ENCODE results near the gene MEGF9. TPM values are rescaled to one million over a fixed set of nuclear protein-coding genes. Genes with fewer than 3 reads are reported as not detected.
A peak's percentile ranks its signal among the peaks of the same experiment; 100 is the strongest.

MEGF9 gene
- total RNA-seq = 100 to 1,000 TPM in 3 of 4 donors, 10 to 100 TPM in 1; 65.2 to 194 (median 138) TPM

- intact Hi-C loops (cut with DNase I) = no loop called here
- no peaks in the 10 kb centered on the region for H3K9me3 ChIP-seq
- no peaks in the 10 kb centered on the region for H3K36me3 ChIP-seq
- peak within 1 kb of the TSS; percentile 77 to 87 (median 81) for H3K4me3 ChIP-seq (replicated peaks in 1 of 3)
- 0% methylated on average over 19 to 28 of the region's 102 CpGs for WGBS, 2 donors
- peak within 1 kb of the TSS; percentile 67 to 91 (median 91) for H3K27ac ChIP-seq
- no peak for TF ChIP-seq CTCF (IDR thresholded peaks at IDR 0.05)
- peak; percentile 62 to 99 for TF ChIP-seq POLR2A (IDR thresholded peaks at IDR 0.05)
- peak; percentile 99 for DNase-seq
- peaks cover 14 to 25% of the 10 kb centered on the region in 2 donors for H3K4me1 ChIP-seq
- no peaks in the 10 kb centered on the region for H3K27me3 ChIP-seq
Measured at GRCh38 chr9:120714088-120714845, at the start of gene MEGF9. Gene MEGF9 (minus strand): TSS chr9:120714470. CDS start chr9:120714358, 112 bp downstream.

GRCh38 chr9:120761006-120761405, 46.7 kb upstream of the MEGF9 start:
- Histone ChIP-seq H3K4me3 (replicated peaks in 1 of 3) (no peak overlapping the region), H3K36me3 (peaks cover 12 to 13% of the 10 kb centered on the region in 2 donors), H3K4me1 (peaks cover 8 to 20% of the 10 kb centered on the region in 2 donors), H3K9me3 (no peaks in the 10 kb centered on the region), H3K27me3 (no peaks in the 10 kb centered on the region), H3K27ac (no peak overlapping the region)
- TF ChIP-seq POLR2A (IDR thresholded peaks at IDR 0.05) (no peak), CTCF (IDR thresholded peaks at IDR 0.05) (no peak)
- 86 to 91% methylated on average over 2 of the region's 2 CpGs for WGBS, 2 donors
- intact Hi-C loops (cut with DNase I) = no loop called here
- DNase-seq = no peak

GRCh38 chr9:120759755-120760400, 45.6 kb upstream of the MEGF9 start:
- Histone ChIP-seq H3K4me1 (peaks cover 8 to 23% of the 10 kb centered on the region in 2 donors), H3K36me3 (peaks cover 10 to 13% of the 10 kb centered on the region in 2 donors), H3K27me3 (no peaks in the 10 kb centered on the region), H3K9me3 (no peaks in the 10 kb centered on the region), H3K4me3 (replicated peaks in 1 of 3) (no peak overlapping the region), H3K27ac (no peak overlapping the region)
- TF ChIP-seq CTCF (IDR thresholded peaks at IDR 0.05) (no peak), POLR2A (IDR thresholded peaks at IDR 0.05) (no peak)
- no peak for DNase-seq
- 93 to 95% methylated on average over 9 of the region's 9 CpGs for WGBS, 2 donors
- intact Hi-C loops (cut with DNase I) = loop anchor here (5.0 kb wide), 2 partner anchors 177 to 302 kb away; no protein-coding TSS in a partner anchor

GRCh38 chr9:120758544-120758943, 44.3 kb upstream of the MEGF9 start:
- Histone ChIP-seq H3K4me1 (peaks cover 8 to 23% of the 10 kb centered on the region in 2 donors), H3K36me3 (peaks cover 0 to 6% of the 10 kb centered on the region in 2 donors), H3K4me3 (replicated peaks in 1 of 3) (no peak overlapping the region), H3K9me3 (no peaks in the 10 kb centered on the region), H3K27ac (no peak overlapping the region), H3K27me3 (no peaks in the 10 kb centered on the region)
- DNase-seq = no peak
- TF ChIP-seq POLR2A (IDR thresholded peaks at IDR 0.05) = no peak
- TF ChIP-seq CTCF (IDR thresholded peaks at IDR 0.05) = no peak
- WGBS, 2 donors = 80 to 81% methylated on average over 3 of the region's 3 CpGs
- intact Hi-C loops (cut with DNase I) = loop anchor here (5.0 kb wide), 2 partner anchors 179 to 304 kb away; no protein-coding TSS in a partner anchor

Measured in thyroid gland (tissue), 4 donors.